Measurements from ENCODE around the gene TRPM3.

The TRPM3 gene

DNA sequence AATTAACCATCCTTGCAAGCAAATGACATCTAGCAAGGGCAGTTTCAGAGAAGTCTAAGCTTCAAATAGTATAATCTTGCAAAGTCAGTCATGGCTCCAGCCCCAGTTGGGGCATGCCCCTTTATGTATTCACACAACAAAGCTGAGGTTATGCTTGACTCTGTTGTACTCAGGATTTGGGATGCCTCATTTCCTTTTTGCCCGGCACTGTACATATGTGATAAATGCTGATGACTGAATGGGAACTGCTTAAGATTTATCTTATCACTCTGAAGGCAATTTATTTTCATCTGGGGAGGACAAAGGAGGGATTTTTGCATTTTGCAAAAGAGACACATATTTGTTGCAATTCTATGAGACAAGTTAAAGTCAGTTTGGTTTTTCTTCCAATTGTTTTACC lies 219.2 kb downstream of the TRPM3 start:
- no peak for DNase-seq (ENCODE audit: low read depth)
- TF ChIP-seq, protein P1, sequence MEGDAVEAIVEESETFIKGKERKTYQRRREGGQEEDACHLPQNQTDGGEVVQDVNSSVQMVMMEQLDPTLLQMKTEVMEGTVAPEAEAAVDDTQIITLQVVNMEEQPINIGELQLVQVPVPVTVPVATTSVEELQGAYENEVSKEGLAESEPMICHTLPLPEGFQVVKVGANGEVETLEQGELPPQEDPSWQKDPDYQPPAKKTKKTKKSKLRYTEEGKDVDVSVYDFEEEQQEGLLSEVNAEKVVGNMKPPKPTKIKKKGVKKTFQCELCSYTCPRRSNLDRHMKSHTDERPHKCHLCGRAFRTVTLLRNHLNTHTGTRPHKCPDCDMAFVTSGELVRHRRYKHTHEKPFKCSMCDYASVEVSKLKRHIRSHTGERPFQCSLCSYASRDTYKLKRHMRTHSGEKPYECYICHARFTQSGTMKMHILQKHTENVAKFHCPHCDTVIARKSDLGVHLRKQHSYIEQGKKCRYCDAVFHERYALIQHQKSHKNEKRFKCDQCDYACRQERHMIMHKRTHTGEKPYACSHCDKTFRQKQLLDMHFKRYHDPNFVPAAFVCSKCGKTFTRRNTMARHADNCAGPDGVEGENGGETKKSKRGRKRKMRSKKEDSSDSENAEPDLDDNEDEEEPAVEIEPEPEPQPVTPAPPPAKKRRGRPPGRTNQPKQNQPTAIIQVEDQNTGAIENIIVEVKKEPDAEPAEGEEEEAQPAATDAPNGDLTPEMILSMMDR (IDR thresholded peaks at IDR 0.05; ENCODE audit: low read depth, low read length, missing control alignments): no peak
- in situ Hi-C loops (cut with HindIII; ENCODE audit: low sequenced_read_pairs): no loop called here
- no peak overlapping the region for H3K4me3 ChIP-seq (ENCODE audit: low read depth, low read length)

DNA sequence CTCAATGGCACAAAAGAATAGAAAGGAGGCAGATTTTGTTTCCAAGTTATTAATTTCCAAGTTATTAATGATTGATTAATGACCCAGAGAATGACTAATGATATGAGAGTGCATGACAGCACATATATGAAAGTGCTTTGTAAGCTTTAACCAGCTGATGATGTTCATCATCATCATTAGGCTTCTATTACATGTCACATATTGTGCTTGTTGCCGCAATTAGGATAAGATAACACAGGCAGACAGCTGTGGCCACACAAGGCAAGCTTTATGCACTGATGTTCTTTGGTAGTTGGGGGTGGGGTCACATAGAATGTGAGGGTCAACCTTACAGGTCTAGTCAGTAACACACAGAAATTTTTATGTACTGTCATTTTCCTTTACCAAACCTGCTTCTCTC lies 219.7 kb downstream of the TRPM3 start:
- in situ Hi-C loops (cut with HindIII; ENCODE audit: low sequenced_read_pairs): no loop called here
- no peak for DNase-seq (ENCODE audit: low read depth)
- H3K4me3 ChIP-seq (ENCODE audit: low read depth, low read length): no peak overlapping the region
- TF ChIP-seq, protein P1 (IDR thresholded peaks at IDR 0.05; ENCODE audit: low read depth, low read length, missing control alignments): no peak

DNA sequence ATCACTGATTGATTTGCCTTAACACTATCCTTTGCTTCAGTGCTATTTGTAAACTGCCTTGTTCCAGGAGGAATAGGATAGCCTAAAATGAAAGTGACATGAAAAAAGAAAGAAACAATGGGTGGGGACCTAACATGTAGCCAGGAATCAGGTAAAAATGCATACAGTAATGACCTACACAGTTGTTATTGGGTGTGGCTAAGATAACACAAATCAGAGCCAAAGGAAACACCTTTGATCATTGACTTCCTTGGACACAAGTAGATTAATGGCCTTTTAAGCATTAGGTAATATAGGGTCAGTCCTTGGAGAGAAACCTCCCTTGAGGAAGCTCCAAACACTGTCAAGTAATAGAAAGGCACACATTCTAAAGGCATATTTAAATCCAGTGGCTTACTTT lies 220.4 kb downstream of the TRPM3 start:
- TF ChIP-seq, protein P1 (IDR thresholded peaks at IDR 0.05; ENCODE audit: low read depth, low read length, missing control alignments): no peak
- no peak for DNase-seq (ENCODE audit: low read depth)
- H3K4me3 ChIP-seq (ENCODE audit: low read depth, low read length): no peak overlapping the region
- in situ Hi-C loops (cut with HindIII; ENCODE audit: low sequenced_read_pairs): no loop called here

DNA sequence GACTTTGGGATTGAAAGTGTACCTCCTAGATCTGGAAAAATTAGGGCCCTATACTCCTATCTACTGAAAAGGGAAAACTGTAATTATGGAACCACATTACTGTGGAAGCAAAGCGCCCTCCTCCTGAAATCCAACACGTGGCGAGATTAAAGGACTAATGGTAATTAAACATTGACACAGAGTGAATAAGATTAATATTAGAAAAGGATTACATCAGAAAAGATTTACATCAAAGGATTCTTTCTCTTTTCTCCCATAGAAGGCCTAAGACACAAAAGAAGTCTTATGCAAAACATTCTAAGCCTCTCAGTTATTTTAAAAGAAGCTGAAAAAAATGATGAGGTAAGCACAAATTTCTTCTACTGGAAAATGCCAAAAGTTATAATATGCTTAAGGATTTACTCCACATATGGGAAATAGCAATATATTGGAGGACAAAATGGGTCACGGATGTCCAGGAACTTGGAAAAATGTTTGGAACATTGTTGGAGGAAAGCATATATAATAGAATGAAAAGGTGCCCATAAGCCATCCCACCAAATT lies 227.8 kb downstream of the TRPM3 start:
- DNase-seq (ENCODE audit: low read depth): no peak
- TF ChIP-seq, protein P1 (IDR thresholded peaks at IDR 0.05; ENCODE audit: low read depth, low read length, missing control alignments): no peak
- no peak overlapping the region for H3K4me3 ChIP-seq (ENCODE audit: low read depth, low read length)
- in situ Hi-C loops (cut with HindIII; ENCODE audit: low sequenced_read_pairs): loop anchor here (25.0 kb wide), 1 partner anchor 94 kb away; no protein-coding TSS in a partner anchor

DNA sequence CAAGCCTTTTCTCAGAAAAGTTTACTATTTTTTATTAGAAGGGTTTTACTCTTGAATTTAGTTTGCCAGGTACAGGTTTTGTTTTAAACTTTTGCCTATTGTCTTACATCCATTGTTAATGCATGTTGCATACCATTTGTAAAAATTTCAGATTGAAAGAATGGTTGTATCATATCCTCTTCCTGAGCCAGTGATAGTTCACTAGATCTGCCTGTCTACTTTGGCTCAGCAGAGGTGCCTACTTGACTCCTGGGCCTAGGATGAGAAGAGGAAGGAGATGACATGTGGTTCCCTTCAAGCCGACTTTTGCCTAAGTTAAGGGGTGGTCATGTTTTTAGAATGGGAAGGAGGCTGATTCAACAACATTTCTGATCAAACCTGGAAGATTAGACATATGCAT lies 232.9 kb downstream of the TRPM3 start:
- in situ Hi-C loops (cut with HindIII; ENCODE audit: low sequenced_read_pairs): loop anchor here (25.0 kb wide), 1 partner anchor 99 kb away; no protein-coding TSS in a partner anchor
- H3K4me3 ChIP-seq (ENCODE audit: low read depth, low read length): no peak overlapping the region
- TF ChIP-seq, protein P1 (IDR thresholded peaks at IDR 0.05; ENCODE audit: low read depth, low read length, missing control alignments): no peak
- DNase-seq (ENCODE audit: low read depth): no peak

DNA sequence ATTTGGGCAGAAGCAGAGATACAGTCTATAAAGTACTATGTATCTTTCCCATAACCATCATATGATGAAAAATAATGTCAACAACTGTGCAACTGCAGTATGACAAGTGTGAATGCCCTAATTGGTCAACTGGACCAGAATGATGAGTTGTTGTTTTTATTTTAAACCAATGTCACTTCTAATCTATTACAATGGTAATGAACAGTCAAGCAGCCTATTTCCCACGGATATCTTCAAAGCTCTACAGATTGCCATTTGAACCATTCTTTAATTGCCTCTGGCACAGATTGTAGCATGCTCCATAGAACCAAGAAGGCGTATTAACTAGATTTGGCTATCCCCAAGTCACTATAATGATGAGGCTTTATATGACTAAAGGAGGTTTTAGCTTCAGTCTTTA lies 233.6 kb downstream of the TRPM3 start:
- no peak for DNase-seq (ENCODE audit: low read depth)
- in situ Hi-C loops (cut with HindIII; ENCODE audit: low sequenced_read_pairs): loop anchor here (25.0 kb wide), 1 partner anchor 99 kb away; no protein-coding TSS in a partner anchor
- TF ChIP-seq, protein P1 (IDR thresholded peaks at IDR 0.05; ENCODE audit: low read depth, low read length, missing control alignments): no peak
- H3K4me3 ChIP-seq (ENCODE audit: low read depth, low read length): no peak overlapping the region
